HS-5 (cell line): ENCODE data around the gene NFE2L3.
"Not testable (repeated sequence)": the region's sequence is repeated elsewhere in the genome, so short reads cannot be mapped to it uniquely, and the experiment has no call there.

Experiments
- DNase-seq: peaks from one replicate; pipeline ENCODE4 v3.0.0-alpha.2; 2012; ENCODE audit warnings: low read depth

The NFE2L3 gene

DNA sequence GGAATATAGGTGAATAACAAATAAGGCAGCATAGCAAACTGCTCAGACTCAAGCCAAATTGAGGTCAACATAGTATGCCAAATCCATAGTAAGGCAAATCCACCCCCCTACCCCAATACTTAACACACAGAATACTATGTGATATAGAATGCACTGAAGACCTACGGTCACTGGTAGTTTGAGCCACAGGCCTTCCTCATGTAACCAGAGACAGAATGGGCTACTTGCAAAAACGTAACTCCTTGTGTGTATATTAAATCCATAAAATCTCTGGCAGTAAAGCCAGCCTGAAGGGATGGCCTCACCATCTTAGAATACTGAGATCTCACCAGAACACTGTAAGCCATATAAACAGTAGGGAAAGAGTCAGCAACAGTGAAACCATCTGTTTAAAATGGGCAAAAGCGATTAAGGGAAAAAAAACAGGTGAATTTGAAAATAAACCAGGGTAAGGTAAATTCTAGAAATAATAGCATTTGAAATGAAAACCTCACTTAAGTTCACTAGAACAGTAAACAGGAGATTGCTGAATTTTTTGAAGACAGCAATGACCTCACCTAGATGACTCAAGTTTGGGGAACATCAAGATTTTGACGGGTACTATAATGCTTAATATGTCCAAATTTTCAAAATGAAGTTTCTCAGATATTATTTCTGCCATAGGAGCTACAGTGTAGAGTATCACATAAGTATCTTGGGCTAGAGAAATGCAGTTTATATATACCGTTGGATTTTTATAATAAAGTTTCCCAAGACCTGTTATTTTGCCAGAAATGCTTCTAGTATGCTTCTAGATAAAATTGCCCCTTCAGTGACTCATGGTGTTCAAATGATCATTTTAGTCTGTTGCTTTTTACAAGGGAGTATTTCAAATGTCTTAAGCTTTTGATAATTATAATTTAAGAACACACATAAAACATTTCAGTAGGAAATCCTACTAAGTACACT lies 34.6 kb downstream of the NFE2L3 start:
- no peak for DNase-seq

- DNase-seq, result no peak
Measured at GRCh38 chr7:26187380-26188205, 35.6 kb downstream of the NFE2L3 start.

GRCh38 chr7:26188206-26188956 lies 36.4 kb downstream of the NFE2L3 start:
- DNase-seq, result no peak

- no peak for DNase-seq
Measured at GRCh38 chr7:26188957-26189541, 37.1 kb downstream of the NFE2L3 start.

GRCh38 chr7:26189697-26190096 lies 37.7 kb downstream of the NFE2L3 start:
- DNase-seq, result no peak

GRCh38 chr7:26190417-26190869 lies 38.4 kb downstream of the NFE2L3 start:
- DNase-seq, result no peak

DNA sequence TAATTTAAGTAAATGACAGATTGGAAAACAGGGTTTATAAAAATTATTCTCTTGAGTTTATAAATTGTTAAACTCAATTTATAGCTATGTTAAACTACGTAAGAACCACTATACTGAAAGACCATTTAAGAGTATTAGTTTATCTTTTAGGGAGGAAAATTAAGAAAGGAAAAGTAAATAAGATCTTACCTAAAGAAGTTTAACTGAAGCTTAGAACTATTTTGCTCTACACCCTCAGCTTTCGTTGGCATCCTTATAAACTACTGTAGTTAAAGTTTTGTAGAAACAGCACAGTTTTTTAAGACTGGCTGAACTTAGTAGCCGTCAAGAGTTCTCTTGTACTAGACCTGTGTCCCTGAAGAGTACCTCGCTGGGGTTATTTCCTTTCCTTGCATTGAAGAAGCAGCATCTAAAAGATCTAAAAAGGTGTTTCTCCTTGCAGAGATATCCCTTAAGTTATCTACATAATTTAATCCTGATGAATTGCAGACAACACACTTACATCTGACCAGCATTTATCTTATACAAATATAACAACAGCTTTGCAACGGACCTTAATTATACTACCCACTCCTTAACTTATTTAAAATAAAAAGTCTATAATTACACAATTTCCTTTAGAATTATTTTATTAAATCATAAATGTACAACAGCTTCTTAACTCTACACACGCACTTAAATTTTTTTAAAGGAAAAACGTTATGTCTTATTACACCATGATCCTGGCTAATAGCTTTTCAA lies 39.4 kb downstream of the NFE2L3 start:
- DNase-seq, result no peak

GRCh38 chr7:26191974-26192479 lies 40.0 kb downstream of the NFE2L3 start:
- DNase-seq, result no peak

GRCh38 chr7:26192485-26193087 lies 40.6 kb downstream of the NFE2L3 start:
- DNase-seq, result no peak

- no peak for DNase-seq
Measured at GRCh38 chr7:26193432-26194207, 41.6 kb downstream of the NFE2L3 start.

GRCh38 chr7:26194764-26195163 lies 42.8 kb downstream of the NFE2L3 start:
- DNase-seq, result not testable (repeated sequence)

DNA sequence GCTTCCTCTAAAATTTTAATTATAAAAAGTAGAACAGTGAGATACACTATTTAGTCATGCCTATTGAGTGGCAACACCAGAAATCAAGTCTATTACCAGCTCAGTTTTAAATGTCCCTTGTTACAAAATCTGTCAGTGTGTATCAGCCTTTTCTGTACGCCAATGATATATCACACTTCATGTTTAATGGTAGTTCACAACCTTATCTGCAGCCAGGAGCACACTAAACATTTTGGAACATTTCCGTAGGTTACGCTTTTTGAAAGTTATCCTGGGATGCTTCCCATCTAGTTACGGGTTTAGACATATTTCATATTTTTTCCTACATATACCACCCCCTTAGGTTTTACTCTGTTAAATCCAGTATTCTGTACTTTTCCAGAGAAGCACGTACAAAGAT lies 43.2 kb downstream of the NFE2L3 start:
- no peak for DNase-seq

- no peak for DNase-seq
Measured at GRCh38 chr7:26195867-26196657, 44.1 kb downstream of the NFE2L3 start.

GRCh38 chr7:26197153-26198115 lies 45.4 kb downstream of the NFE2L3 start:
- DNase-seq, result no peak

DNA sequence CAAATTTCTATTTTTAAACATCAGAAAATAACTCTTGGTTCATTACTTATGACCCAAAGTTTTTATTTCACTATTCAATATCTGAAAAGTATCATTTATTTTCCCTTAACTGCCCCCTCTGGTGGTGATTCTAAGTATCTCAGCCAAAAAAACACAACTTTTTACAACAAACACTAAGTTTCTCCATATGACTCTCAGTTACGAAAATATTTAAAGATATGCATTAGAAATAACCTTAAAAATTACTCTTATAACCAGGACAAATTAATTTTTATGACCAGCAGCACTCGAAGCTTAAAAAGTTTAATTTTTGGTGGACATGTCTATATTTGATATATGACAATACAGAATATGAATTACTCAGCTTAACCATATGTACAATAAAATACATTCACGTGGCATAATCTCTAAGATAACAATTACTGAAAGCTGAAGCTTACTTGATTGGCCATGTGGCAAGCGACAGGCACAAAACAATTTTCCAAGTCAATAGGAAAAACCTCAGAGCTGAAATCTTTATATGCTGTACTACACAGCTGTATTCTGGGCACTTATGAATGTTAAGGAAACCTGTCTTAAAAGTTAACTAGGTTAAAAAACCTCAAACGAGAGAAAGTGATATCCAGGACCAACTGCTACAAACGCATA lies 46.3 kb downstream of the NFE2L3 start:
- DNase-seq, result no peak

DNA sequence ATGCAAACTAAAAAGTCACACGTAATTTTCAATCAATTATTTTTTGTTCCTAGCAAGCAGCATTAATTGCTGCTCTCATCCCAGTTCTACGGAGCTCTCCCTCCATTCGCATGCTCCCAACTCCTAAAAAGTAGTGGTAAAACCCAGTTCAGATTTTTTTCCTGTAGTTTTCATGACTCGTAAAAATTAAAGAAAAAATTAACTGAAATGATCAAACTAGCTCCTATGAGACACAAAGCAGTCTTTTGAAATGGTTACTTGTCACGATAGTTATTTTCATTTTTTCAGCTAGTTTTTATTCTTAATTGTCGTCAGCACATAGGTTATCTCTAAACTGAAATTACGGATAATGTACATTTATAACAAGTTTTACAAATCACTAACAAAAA lies 46.8 kb downstream of the NFE2L3 start:
- no peak for DNase-seq
